Fibroblast of villous mesenchyme (primary cell): ENCODE results near the gene CHRM2. TPM values are rescaled to one million over a fixed set of nuclear protein-coding genes. Genes with fewer than 3 reads are reported as not detected.
A peak's percentile ranks its signal among the peaks of the same experiment; 100 is the strongest.

Experiments used
- DNase-seq: peaks from one replicate; pipeline ENCODE4 v3.0.0-alpha.2; 2010; ENCODE audit warnings: low read depth
- H3K4me3 ChIP-seq: 2 replicates; pipeline ENCODE4 v1.5.1; 2011; ENCODE audit warnings: low read depth, mild to moderate bottlenecking, low read length
- CTCF ChIP-seq: IDR thresholded peaks from 2 replicates; pipeline ENCODE4 v1.5.1; 2012; ENCODE audit warnings: low read depth, mild to moderate bottlenecking, low read length; ENCODE audit not compliant: insufficient read depth
- total RNA-seq: library from RNA; depleted of rRNA; stranded (reverse); fragments of >200 nt; gene quantifications from 2 replicates; pipeline ENCODE4 v1.2.3, GENCODE V29; 2012

CHRM2 gene
- total RNA-seq, 1 donor: 28.9 TPM

GRCh38 chr7:136865236-136865635 is 3.2 kb upstream of the CHRM2 start:
- H3K4me3 ChIP-seq: no peak overlapping the region
- DNase-seq: no peak
- TF ChIP-seq CTCF: no peak

GRCh38 chr7:136865777-136866176 is 2.7 kb upstream of the CHRM2 start:
- no peak for TF ChIP-seq CTCF
- no peak for DNase-seq
- H3K4me3 ChIP-seq: no peak overlapping the region

GRCh38 chr7:136869001-136869961 is 829 bp downstream of the CHRM2 start:
- TF ChIP-seq CTCF: no peak
- DNase-seq: peak; percentile 28
- peak overlapping the region; percentile 71 for H3K4me3 ChIP-seq

- H3K4me3 ChIP-seq: peak overlapping the region; percentile 71
- TF ChIP-seq CTCF: no peak
- no peak for DNase-seq
These were observed 1.8 kb downstream of the CHRM2 start for GRCh38 chr7:136869991-136870865.

- no peak for DNase-seq
- TF ChIP-seq CTCF: no peak
- H3K4me3 ChIP-seq: peak overlapping the region; percentile 71
These were observed 2.5 kb downstream of the CHRM2 start for GRCh38 chr7:136870866-136871487.

GRCh38 chr7:136874393-136875032 is 6.1 kb downstream of the CHRM2 start:
- H3K4me3 ChIP-seq: no peak overlapping the region
- peak; percentile 55 for TF ChIP-seq CTCF
- no peak for DNase-seq
